Kidney capillary endothelial cell (primary cell): Measurements from ENCODE around the gene TSPAN9.

Source experiments
- DNase-seq: peaks from one replicate; pipeline ENCODE4 v3.0.0-alpha.2; 2018; ENCODE audit warnings: low spot score

Gene TSPAN9

DNA sequence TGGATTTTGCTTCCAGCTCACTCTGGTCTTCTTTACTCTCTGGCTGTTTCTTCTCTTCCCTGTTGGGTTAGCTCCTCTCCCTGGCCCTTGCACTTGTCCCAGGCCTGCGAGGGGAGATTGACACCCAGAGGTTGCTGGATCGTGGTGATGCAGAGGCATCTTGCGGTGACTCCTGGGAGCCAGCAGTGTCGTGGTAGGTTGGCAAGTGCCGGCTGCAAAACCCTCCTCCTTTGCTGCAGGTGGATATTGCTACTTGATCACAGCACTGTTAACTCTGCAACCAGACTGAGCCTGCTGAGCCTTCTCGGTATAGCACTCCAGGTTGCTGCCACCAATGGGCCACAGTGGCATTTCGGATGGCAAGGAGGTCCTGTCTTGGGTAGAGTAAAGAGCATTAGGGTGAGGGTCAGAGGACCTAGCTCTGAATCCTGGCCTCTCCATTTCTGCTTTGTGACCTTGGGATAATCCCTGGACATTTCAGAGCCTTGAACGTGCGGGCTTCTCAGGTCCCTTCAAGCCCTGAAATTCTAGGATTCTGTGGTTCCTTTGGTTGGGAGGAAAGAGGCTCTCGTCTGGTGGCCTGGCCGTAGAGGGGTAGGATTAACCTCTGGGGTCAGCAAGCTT lies 87.4 kb downstream of the TSPAN9 start:
- no peak for DNase-seq

- no peak for DNase-seq
These were observed 88.2 kb downstream of the TSPAN9 start for GRCh38 chr12:3165078-3165980.

DNA sequence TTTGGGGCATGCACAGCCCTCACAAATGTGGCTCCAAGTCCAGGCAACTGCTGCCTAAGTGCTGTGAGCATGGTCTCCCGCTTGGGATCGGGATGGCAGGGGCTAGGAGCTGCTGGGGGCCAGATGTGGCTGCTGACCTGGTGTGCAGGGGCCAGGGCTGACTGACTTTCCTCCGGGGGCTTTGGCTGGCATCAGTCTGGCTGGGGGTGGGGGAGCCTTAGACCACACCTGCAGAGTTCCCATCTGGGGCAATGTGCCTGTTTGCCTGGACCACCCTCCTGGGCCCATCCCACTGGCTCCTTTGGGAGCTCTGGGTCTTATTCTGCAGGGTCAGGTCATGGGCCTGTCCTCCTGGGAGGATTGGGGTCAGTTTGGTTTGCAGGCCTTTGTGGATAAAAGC lies 90.5 kb downstream of the TSPAN9 start:
- DNase-seq = no peak

GRCh38 chr12:3168223-3169221 lies 91.3 kb downstream of the TSPAN9 start:
- no peak for DNase-seq

DNA sequence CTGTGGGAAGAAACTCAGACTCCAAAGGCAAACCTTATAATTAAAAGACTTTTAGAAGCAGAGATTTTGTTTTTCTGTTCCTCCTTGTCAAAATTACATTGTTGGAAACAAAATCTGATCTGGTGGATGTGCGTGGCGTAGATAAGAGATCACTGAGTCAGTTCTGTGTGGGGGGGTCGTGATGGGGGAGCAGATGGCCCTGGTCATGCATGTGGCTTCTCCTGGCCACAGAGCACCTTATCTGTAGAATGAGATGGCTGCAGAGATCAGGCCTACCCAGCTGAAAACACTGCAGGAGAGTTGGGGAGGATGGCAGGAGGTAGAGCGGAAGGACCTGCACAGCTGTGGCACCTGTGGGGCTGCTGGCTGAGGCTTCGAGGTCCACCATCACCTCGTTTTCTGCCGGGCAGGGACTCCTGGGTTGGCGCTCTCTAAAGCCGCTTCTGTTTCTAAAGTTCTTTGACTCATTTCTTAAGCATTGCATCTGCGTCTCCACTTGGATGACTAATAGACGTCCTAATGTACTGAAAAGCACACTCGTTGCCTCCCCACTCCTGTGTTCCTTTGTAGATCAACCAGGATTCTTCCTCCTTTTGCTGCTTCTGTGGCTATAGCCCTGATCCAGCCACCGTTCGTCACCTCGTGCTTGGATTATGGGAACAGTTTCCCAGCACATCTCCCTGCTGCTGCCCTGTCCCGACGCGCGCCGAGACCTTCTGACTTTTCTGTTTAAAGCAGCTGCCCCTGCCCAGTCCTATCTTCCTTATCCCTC lies 93.4 kb downstream of the TSPAN9 start:
- DNase-seq = peak; percentile 59

DNA sequence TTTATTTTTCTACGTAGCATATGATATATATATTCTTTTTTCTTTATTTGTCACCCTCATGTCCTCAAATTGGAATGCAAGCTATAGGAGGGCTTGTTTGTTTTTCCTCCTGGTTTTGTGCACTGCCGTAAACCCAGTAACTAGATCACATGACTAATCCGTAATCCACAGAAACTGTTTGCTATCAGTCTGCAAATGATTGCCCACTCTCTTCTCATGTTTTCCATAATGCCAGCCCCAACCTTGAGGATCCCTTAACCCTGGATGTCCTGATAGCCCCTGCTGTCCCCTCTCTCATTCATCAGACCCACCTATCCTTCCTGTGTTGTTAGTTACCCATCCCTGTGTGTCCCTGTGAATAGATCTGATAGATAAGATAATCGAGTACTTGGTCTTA lies 94.0 kb downstream of the TSPAN9 start:
- no peak for DNase-seq

DNA sequence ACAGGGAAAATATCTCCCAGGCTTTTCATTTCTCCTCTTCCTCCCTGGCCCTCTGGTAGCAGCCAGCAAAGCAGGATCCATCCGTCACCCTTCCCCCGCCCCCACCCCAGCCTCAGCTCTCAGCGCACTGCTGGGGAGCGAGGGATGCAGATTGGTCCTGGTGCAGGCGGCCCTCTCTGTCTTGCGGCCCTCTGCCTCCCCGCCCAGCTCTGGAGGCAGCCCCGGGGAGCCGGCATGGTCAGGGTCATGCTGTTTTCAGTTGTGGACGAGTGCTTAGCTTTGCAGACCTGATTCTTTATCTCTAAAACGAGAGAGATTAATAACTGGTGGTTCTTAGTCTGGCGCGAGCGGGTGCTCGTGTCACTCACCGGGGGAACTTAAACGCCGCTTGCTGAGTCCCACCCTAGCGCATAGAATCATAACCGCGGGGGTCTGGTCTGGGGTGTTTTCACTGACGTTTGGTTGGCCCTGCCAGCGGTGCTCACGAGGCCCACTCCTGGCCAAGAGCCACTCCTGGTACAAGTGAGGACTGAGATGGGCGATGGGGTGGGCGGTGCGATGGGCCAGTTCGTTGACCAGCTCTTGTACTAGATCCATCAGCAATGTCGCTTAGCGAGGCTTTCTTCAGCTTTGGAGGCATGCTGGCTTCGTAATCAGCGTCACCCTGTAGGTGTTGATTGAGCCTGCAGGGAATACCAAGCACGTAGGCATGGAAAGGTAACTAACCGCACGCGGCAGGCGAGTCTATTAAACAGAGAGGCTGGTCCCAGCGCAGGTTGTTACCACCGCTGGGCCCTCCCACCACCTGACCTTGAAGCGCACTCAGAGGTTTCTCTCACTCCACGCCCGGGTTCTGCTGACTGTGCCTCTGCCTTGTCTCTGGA lies 95.2 kb downstream of the TSPAN9 start:
- DNase-seq = no peak

DNA sequence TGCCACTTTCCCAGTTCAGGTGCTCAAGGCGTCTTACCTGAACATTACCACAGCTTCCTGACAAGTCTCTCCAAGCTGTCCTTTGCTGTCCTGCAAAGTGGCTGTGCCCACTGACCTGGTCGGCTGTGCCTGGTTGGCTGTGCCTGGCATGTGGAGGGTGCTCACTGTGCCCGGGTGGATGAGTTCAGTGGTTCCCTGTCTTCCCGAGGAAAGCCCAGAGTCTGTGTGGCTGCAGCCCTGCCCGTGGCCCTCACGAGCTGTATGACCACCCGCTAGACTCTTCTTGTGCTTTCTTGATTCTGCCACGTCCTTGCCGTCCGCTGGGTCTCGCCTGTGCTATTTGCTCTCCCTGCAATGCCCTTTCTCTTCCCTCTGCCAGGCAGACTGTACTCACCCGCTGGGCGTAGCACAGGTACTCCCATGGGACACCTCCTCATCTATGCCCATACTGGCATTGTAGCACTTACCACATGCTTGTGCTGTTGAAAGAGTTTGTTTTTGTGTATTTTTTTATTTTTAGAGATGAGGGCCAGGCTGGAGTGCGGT lies 95.9 kb downstream of the TSPAN9 start:
- DNase-seq = no peak

GRCh38 chr12:3173912-3174311 lies 96.7 kb downstream of the TSPAN9 start:
- DNase-seq = no peak

- no peak for DNase-seq
These were observed 98.1 kb downstream of the TSPAN9 start for GRCh38 chr12:3175238-3175637.

DNA sequence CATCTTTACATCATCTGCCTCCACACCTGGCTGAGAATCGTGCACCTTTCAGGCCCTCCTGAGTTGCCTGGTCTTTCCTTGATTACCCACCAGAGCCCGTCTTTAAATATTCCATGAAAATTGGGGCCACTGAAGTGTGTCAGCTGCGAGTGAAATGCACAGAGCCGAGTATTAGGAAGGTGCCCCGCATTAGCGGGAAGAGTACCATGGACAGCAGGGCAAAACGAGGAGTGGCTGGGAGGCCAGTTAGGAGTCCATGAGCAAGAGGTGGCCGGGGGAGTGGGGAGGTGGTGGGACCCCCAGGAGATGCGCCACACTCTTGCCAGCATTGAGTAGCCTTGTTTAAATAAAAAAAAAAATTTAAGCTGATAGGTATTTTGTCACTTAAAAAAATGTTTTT lies 99.6 kb downstream of the TSPAN9 start:
- no peak for DNase-seq

GRCh38 chr12:3177778-3178425 lies 100.7 kb downstream of the TSPAN9 start:
- DNase-seq = no peak

GRCh38 chr12:3178671-3179313 lies 101.6 kb downstream of the TSPAN9 start:
- DNase-seq = peak; percentile 81

DNA sequence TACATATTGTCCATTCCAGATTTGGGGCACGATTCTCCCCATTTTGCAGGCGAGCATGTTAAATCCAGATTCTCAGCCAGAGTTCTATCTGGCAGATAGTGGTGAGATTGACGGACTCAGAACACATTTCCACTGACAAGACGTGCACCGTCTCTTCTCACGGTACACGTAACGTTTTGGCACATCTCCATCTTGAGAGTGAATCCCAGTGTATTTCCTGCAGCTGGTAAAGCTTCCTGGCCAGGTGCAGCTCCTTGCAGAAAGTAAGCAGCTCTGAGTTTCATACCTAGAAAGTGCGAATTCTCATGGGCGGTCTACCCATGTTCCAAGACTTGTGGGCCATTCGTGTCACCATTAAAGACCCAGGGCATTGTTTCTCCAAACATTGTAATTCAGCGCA lies 102.6 kb downstream of the TSPAN9 start:
- no peak for DNase-seq

DNA sequence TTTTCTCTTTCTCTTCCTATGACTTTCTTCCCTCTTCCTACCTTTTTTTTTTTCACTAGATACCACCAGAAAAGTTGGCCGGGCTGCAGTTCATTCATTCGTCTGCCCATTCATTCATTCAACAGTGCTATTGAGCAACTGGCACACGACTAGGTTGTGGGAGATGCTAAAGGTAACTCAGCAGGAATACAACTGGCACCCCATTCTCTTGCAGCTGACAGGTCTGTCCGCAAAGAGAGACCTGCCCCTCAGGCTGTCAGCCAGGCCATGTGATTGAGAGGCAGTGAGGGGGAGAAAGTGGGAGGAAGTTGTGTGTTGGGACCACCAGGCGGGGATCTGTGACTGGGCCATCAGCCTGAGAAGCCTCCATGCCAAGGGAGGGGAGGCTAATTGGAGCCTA lies 105.2 kb downstream of the TSPAN9 start:
- no peak for DNase-seq

DNA sequence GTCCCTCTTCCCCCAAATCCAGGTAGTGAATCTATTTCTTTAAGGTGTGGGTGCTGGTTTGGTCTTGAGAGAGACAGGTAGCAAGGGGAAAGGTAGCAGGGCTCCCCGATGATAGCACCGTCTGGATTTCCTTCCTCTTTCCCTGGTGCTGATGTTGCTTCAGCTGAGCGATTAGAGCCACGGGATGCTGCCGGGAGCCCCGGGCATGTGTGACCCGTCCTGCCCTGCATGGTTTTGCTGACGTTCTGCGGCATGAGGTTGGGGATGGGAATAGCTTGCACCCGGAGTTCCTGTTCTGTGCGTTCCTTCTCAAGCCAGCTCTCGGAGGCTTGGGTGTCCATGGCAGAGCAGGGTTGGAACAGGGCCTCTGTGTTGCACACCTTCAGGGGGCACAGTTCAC lies 107.3 kb downstream of the TSPAN9 start:
- no peak for DNase-seq

DNA sequence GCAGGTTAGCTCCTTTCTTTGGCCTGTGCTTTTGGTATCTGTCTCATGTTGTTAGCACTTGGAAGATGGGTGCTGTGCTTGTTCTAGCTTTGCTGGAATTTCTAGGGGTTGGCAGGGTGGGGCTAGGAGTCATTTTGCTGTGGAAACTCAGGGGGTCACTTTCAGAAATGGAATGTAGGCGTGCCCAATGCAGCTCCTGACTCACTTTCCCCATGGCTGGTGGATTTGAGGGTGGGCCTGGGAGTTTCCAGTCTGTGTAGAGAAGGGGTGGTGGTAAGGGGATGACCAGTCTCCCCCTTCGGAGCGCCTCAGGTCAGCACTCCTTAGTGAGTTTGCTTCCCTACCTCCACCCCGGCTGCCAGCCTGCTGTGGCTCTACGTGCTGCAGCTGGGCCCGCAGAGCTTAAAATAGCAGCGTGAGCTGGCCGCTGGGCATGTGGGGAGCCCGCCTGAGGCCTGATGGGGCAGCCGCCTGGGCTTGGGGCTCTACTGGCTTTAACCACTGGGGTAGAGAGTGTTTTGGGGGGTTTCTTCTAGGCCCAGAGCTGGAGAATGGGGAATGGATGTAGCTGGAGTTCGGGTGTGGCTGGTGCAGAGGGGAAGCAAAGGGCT lies 108.2 kb downstream of the TSPAN9 start:
- no peak for DNase-seq

DNA sequence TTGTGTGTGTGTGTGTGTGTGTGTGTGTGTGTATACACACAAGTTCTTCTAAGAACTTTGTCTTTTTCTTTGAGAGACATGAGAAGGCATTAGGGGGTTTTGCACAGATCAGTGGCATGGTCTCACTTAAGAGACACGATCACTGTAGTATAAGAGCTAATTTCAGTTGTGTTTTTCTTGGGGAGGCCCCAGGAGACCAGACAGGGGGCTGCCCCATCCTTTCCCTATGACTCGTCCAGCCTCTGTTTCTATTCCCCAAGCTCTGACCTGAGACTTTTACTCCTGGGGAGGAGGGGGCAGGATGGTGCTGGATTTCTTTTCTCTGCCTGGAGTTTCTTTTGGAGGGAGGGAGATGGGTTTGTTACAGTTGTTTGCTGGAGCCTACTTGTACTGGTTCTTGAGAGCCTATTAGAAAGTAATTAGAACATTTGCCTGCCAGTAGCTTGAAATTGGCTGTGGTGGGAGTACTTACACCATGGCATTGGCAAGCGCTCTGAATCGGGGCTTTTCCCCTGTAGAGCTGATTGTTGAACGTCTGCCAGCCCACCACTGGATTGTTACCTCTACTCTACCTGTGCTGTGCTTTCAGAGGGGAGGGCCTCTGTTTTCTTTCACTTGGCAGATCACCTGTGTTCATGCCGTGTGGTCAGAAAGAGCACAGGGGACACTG lies 109.5 kb downstream of the TSPAN9 start:
- DNase-seq = no peak
